IMR-90 (cell line): ENCODE data around the gene ZFYVE28. TPM values are rescaled to one million over a fixed set of nuclear protein-coding genes. Genes with fewer than 3 reads are reported as not detected.

Experiments used
- ATAC-seq: fragments of 200-7000 bp; cut with Tn5 transposase; 2 replicates; pipeline ENCODE4 v1.9.1; 2020; ENCODE audit warnings: low read depth, mild to moderate bottlenecking, moderate library complexity
- BruUV-seq: library from RNA; stranded (reverse); fragments of 400-500 nt; replicated peaks from 2 replicates; lab custom pipeline; 2021; lab: Mats Ljungman, UMichigan
- CTCF ChIA-PET: fragments of 300-600 bp; formaldehyde crosslinking; extraction: SDS; loops from one replicate; lab custom pipeline; 2021; ENCODE audit warnings: antibody characterized with exemption; lab: Yijun Ruan, JAX
- POLR2A ChIA-PET: fragments of 300-600 bp; sonication (Branson Sonifier 250); formaldehyde crosslinking; loops from one replicate; lab custom pipeline; 2022; ENCODE audit warnings: antibody characterized with exemption; ENCODE audit not compliant: unreplicated experiment; lab: Charles Lee
- DNase-seq: peaks from one replicate; pipeline ENCODE4 v3.0.0; 2013
- H2AFZ ChIP-seq: replicated peaks from 2 replicates; pipeline ENCODE3; 2013; ENCODE audit warnings: low read length, mild to moderate bottlenecking; ENCODE audit not compliant: poor library complexity
- H2AK5ac ChIP-seq: 2 replicates; pipeline ENCODE4 v1.6.1; 2013; ENCODE audit warnings: low read depth, low read length, inconsistent platforms
- H2AK9ac ChIP-seq: replicated peaks from 2 replicates; pipeline ENCODE3; 2013; ENCODE audit warnings: mild to moderate bottlenecking, low read depth, low read length, moderate library complexity; ENCODE audit not compliant: poor library complexity
- H2BK120ac ChIP-seq: 2 replicates; pipeline ENCODE4 v1.6.1; 2013; ENCODE audit warnings: low read depth, low read length, inconsistent platforms
- H2BK15ac ChIP-seq: 3 replicates; pipeline ENCODE4 v1.6.1; 2013; ENCODE audit warnings: low read depth, low read length, inconsistent platforms
- H2BK20ac ChIP-seq: 2 replicates; pipeline ENCODE4 v1.6.1; 2013; ENCODE audit warnings: low read depth, mild to moderate bottlenecking, inconsistent platforms, low read length, moderate library complexity
- H2BK5ac ChIP-seq: 2 replicates; pipeline ENCODE4 v1.6.1; 2013; ENCODE audit warnings: mild to moderate bottlenecking, low read depth, low read length, inconsistent platforms; ENCODE audit not compliant: poor library complexity, severe bottlenecking
- H3K14ac ChIP-seq: replicated peaks from 2 replicates; pipeline ENCODE4 v1.6.1; 2013; ENCODE audit warnings: low read depth, low read length, inconsistent platforms
- H3K18ac ChIP-seq: 2 replicates; pipeline ENCODE4 v1.6.1; 2013; ENCODE audit warnings: low read depth, low read length, control low read depth
- H3K23ac ChIP-seq: 2 replicates; pipeline ENCODE4 v1.6.1; 2013; ENCODE audit warnings: low read depth, low read length, inconsistent platforms
- H3K27ac ChIP-seq: 2 replicates; pipeline ENCODE4 v1.5.1; 2013; ENCODE audit warnings: mild to moderate bottlenecking, control low read depth, low read length; ENCODE audit not compliant: insufficient read depth
- H3K27me3 ChIP-seq: 2 replicates; pipeline ENCODE4 v1.6.1; 2013; ENCODE audit warnings: low read length; ENCODE audit not compliant: control insufficient read depth, insufficient read depth
- H3K36me3 ChIP-seq: 2 replicates; pipeline ENCODE4 v1.6.1; 2013; ENCODE audit warnings: low read length, mixed read lengths; ENCODE audit not compliant: control insufficient read depth, insufficient read depth
- H3K4ac ChIP-seq: 2 replicates; pipeline ENCODE4 v1.6.1; 2013; ENCODE audit warnings: low read depth, low read length, inconsistent platforms
- H3K4me1 ChIP-seq: 2 replicates; pipeline ENCODE4 v1.6.1; 2013; ENCODE audit warnings: low read length, mixed read lengths; ENCODE audit not compliant: control insufficient read depth, insufficient read depth
- H3K4me2 ChIP-seq: 2 replicates; pipeline ENCODE4 v1.6.1; 2013; ENCODE audit warnings: low read depth, mild to moderate bottlenecking, control low read depth, low read length, moderate library complexity
- H3K4me3 ChIP-seq: 2 replicates; pipeline ENCODE4 v1.5.1; 2013; ENCODE audit warnings: low read depth, mild to moderate bottlenecking, control low read depth, low read length, moderate library complexity; ENCODE audit not compliant: insufficient read depth
- H3K56ac ChIP-seq: 2 replicates; pipeline ENCODE4 v1.6.1; 2013; ENCODE audit warnings: low read length, inconsistent platforms; ENCODE audit not compliant: insufficient read depth; ENCODE audit errors: extremely low read depth
- H3K79me1 ChIP-seq, 2 experiments: 2 replicates each; pipeline ENCODE4 v1.6.1; 2013; ENCODE audit warnings: low read length in 2 of 2, inconsistent platforms in 1 of 2, low read depth in 1 of 2
- H3K9ac ChIP-seq: 2 replicates; pipeline ENCODE4 v1.6.1; 2013; ENCODE audit warnings: low read depth, low read length, control low read depth
- H3K9me1 ChIP-seq: 2 replicates; pipeline ENCODE4 v1.6.1; 2013; ENCODE audit warnings: low read length, inconsistent platforms; ENCODE audit not compliant: insufficient read depth
- H3K9me3 ChIP-seq: 2 replicates; pipeline ENCODE4 v1.6.1; 2013; ENCODE audit warnings: low read length; ENCODE audit not compliant: control insufficient read depth, insufficient read depth
- H4K20me1 ChIP-seq: 2 replicates; pipeline ENCODE4 v1.6.1; 2013; ENCODE audit warnings: low read length, inconsistent platforms; ENCODE audit not compliant: insufficient read depth
- H4K5ac ChIP-seq: 2 replicates; pipeline ENCODE4 v1.6.1; 2013; ENCODE audit warnings: mild to moderate bottlenecking, low read depth, low read length, control low read depth
- H4K8ac ChIP-seq, 2 experiments: 2 replicates each; pipeline ENCODE4 v1.6.1; 2013; ENCODE audit warnings: low read depth in 2 of 2, low read length in 2 of 2, control low read depth in 1 of 2, inconsistent platforms in 1 of 2
- H4K91ac ChIP-seq: 2 replicates; pipeline ENCODE4 v1.6.1; 2013; ENCODE audit warnings: low read depth, low read length, inconsistent platforms; ENCODE audit not compliant: insufficient read depth
- BHLHE40 ChIP-seq: fragments of 150-350 bp; IDR thresholded peaks from 2 replicates; pipeline ENCODE4 v1.6.1; 2016; ENCODE audit warnings: mild to moderate bottlenecking, low read depth, low read length
- CEBPB ChIP-seq: IDR thresholded peaks from 2 replicates; pipeline ENCODE4 v1.6.1; 2012; ENCODE audit warnings: low read depth, low read length, improper control_type of control experiment
- CTCF ChIP-seq: conservative IDR thresholded peaks from 2 replicates; pipeline ENCODE4 v1.5.1; 2012; ENCODE audit warnings: mild to moderate bottlenecking, low read depth, low read length, improper control_type of control experiment
- FOS ChIP-seq: fragments of 150-350 bp; IDR thresholded peaks from 2 replicates; pipeline ENCODE4 v1.6.1; 2016; ENCODE audit warnings: low read depth, low read length
- NFE2L2 ChIP-seq: fragments of 150-350 bp; IDR thresholded peaks from 2 replicates; pipeline ENCODE4 v1.6.1; 2016; ENCODE audit warnings: low read depth, mild to moderate bottlenecking, low read length
- RCOR1 ChIP-seq: IDR thresholded peaks from 2 replicates; pipeline ENCODE4 v1.6.1; 2012; ENCODE audit warnings: mild to moderate bottlenecking, low read length, improper control_type of control experiment; ENCODE audit not compliant: insufficient replicate concordance
- WGBS, 2 experiments: methylation state at CpG; one replicate each; pipeline versions ENCODE4 v1.1.5 to v1.1.7; 2013; ENCODE audit warnings: missing lambda C conversion rate in 2 of 2; ENCODE audit not compliant: insufficient read length in 1 of 2; ENCODE audit errors: extremely low coverage in 2 of 2; 5-methylcytosine and 5-hydroxymethylcytosine counted together
- dilution Hi-C: fragments of 300-500 bp; cut with HindIII; formaldehyde crosslinking; loops from one replicate; pipeline ENCODE4 v1.14.3; 2018; ENCODE audit warnings: low sequenced_read_pairs; ENCODE audit not compliant: unreplicated experiment
- in situ Hi-C: fragments of 300-500 bp; cut with MboI; formaldehyde crosslinking; loops from 3 replicates; pipeline ENCODE4 v1.14.3; 2019; ENCODE audit warnings: low sequenced_read_pairs, inconsistent platforms, mixed read lengths
- intact Hi-C: fragments of 100-400 bp; cut with micrococcal nuclease; formaldehyde crosslinking; loops from 2 replicates; pipeline ENCODE4 v1.10.0; 2022
- polyA plus RNA-seq, 3 experiments: library from polyadenylated mRNA; depleted of rRNA; stranded (reverse); fragments of >200 nt; gene quantifications; 2 replicates each; pipeline ENCODE4 v1.2.3, GENCODE V29; 2012; ENCODE audit warnings: low replicate concordance in 1 of 3
- total RNA-seq: library from RNA; depleted of rRNA; stranded (reverse); fragments of >200 nt; gene quantifications from 2 replicates; pipeline ENCODE4 v1.2.3, GENCODE V29; 2012

ZFYVE28 gene
- total and polyA plus RNA-seq, 2 of the 4 experiments (the other 2 are of a cell fraction), result 0.36 to 1.2 TPM

DNA sequence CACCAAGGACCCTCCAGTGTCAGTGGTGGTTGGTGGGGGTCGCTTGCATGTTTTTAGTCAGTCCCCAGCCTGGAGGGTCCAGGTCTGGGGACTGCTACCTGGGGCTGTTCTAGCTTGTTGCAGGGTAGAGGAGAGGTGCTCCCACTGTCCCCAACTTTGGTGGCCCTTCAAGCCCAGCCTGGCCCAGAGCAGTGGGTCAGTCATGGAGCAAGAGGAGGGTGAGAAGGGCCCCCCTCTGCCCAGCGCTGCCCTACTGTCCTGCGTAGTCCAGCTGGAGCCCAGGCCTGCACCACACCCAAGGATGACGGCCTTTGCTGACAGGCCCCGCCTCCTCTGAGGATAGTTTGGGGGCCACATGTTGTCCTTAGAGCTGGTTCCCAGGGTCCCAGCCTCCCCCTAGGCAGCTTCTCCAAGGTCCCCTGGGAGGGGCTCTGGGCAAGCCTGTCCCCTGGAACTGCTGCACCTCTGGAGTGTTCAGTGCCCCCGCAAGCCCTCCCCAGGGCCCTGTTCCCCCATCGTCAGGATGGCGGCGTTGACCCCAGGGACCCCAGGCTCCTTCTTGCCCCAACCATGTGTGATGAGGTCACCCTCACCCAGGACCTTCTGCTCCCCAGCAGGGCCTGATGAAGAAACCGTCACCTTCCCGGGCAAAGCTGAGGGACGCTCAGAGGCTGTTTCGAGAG, 7.1 kb upstream of the ZFYVE28 start:
- POLR2A ChIA-PET, result no interaction called here
- ATAC-seq, result no peak

More for the DNA sequence above, 7.1 kb upstream of the ZFYVE28 start:
- Histone ChIP-seq H3K79me1 (no peaks in the 10 kb centered on the region), H2AFZ (no peak overlapping the region), H2BK20ac (no peak overlapping the region), H4K5ac (no peak overlapping the region), H2BK5ac (no peak overlapping the region), H4K8ac (no peak overlapping the region), H3K36me3 (no peaks in the 10 kb centered on the region), H3K27ac (no peak overlapping the region), H2AK9ac (no peak overlapping the region), H3K23ac (no peak overlapping the region), H3K4me2 (no peak overlapping the region), H3K18ac (no peak overlapping the region), H3K4me1 (no peaks in the 10 kb centered on the region), H3K9ac (no peak overlapping the region), H3K14ac (no peak overlapping the region), H3K9me3 (peaks cover 2% of the 10 kb centered on the region; the same call in 1 of the 2 replicates), H3K27me3 (peaks cover 28% of the 10 kb centered on the region), H3K4ac (no peak overlapping the region), H2AK5ac (no peak overlapping the region), H3K56ac (no peak overlapping the region), H3K9me1 (no peaks in the 10 kb centered on the region), H4K20me1 (peaks cover 5% of the 10 kb centered on the region), H4K91ac (no peak overlapping the region), H2BK15ac (no peak overlapping the region), H2BK120ac (no peak overlapping the region), H3K4me3 (no peak overlapping the region)
- TF ChIP-seq FOS (no peak), RCOR1 (no peak), CTCF (no peak), CEBPB (no peak), BHLHE40 (no peak), NFE2L2 (no peak)
- BruUV-seq, result no TSS peak
- dilution Hi-C loops, result no loop called here
- CTCF ChIA-PET, result no interaction called here
- in situ Hi-C loops, result no loop called here
- DNase-seq, result no peak
- intact Hi-C loops, result no loop called here
- WGBS, 2 experiments, result 85% methylated on average over 4 of the region's 13 CpGs; no CpG with 5 or more reads in 1 of the 2 experiments
